Activated naive CD4-positive, alpha-beta T cell treated with anti-CD3 and anti-CD28 coated beads for 36 hours (primary cell): Measurements from ENCODE around the gene RPUSD4. TPM values are rescaled to one million over a fixed set of nuclear protein-coding genes. Genes with fewer than 3 reads are reported as not detected.

Source experiments
- CTCF ChIA-PET: fragments of 350-600 bp; sonication (Branson Sonifier 250); formaldehyde crosslinking; loops from one replicate; lab custom pipeline; 2021; ENCODE audit warnings: antibody characterized with exemption; lab: Charles Lee
- DNase-seq: peaks from one replicate; pipeline ENCODE4 v3.0.0-alpha.2; 2020
- H3K27ac Mint-ChIP-seq: one replicate; pipeline ENCODE4 v1.8.0; 2021; ENCODE audit warnings: mild to moderate bottlenecking, mixed read lengths
- H3K27me3 Mint-ChIP-seq: one replicate; pipeline ENCODE4 v1.8.0; 2021; ENCODE audit warnings: low read depth, mixed read lengths
- H3K36me3 Mint-ChIP-seq: one replicate; pipeline ENCODE4 v1.8.0; 2021; ENCODE audit warnings: low read depth, mixed read lengths
- H3K4me1 Mint-ChIP-seq: one replicate; pipeline ENCODE4 v1.8.0; 2021; ENCODE audit warnings: low read depth, mixed read lengths
- H3K4me3 Mint-ChIP-seq: one replicate; pipeline ENCODE4 v1.8.0; 2021; ENCODE audit warnings: mild to moderate bottlenecking, moderate library complexity, mixed read lengths
- H3K9me3 Mint-ChIP-seq: one replicate; pipeline ENCODE4 v1.8.0; 2021; ENCODE audit warnings: mixed read lengths
- intact Hi-C: fragments of 100-400 bp; cut with micrococcal nuclease; formaldehyde crosslinking; loops from one replicate; pipeline ENCODE4 v1.15.1; 2023
- total RNA-seq, 2 experiments: library from RNA; stranded (reverse); gene quantifications; one replicate each; pipeline ENCODE4 v1.2.3, GENCODE V29; 2021

Gene RPUSD4
- total RNA-seq, 2 experiments from 2014 or later: 33.0 to 34.7 TPM

GRCh38 chr11:126160345-126161022 lies 51.0 kb downstream of the RPUSD4 start:
- H3K27ac Mint-ChIP-seq: no peak overlapping the region
- intact Hi-C loops: no loop called here
- no peaks in the 10 kb centered on the region for H3K27me3 Mint-ChIP-seq
- H3K4me1 Mint-ChIP-seq: no peaks in the 10 kb centered on the region
- no peak for DNase-seq
- CTCF ChIA-PET: interaction anchor here (1.1 kb wide), 1 partner anchor 238 kb away, joined by 3 read pairs; no protein-coding TSS in a partner anchor
- H3K9me3 Mint-ChIP-seq: no peaks in the 10 kb centered on the region
- no peaks in the 10 kb centered on the region for H3K36me3 Mint-ChIP-seq
- H3K4me3 Mint-ChIP-seq: no peak overlapping the region

GRCh38 chr11:126159719-126160344 lies 51.6 kb downstream of the RPUSD4 start:
- H3K27me3 Mint-ChIP-seq: no peaks in the 10 kb centered on the region
- H3K36me3 Mint-ChIP-seq: no peaks in the 10 kb centered on the region
- no peaks in the 10 kb centered on the region for H3K4me1 Mint-ChIP-seq
- H3K27ac Mint-ChIP-seq: no peak overlapping the region
- intact Hi-C loops: no loop called here
- H3K4me3 Mint-ChIP-seq: no peak overlapping the region
- DNase-seq: no peak
- no peaks in the 10 kb centered on the region for H3K9me3 Mint-ChIP-seq
- CTCF ChIA-PET: interaction anchor here (1.1 kb wide), 1 partner anchor 237 kb away, joined by 3 read pairs; no protein-coding TSS in a partner anchor

- intact Hi-C loops: no loop called here
- CTCF ChIA-PET: interaction anchor here (1.0 kb wide), 1 partner anchor 44 kb away, joined by 4 read pairs; no protein-coding TSS in a partner anchor
- no peaks in the 10 kb centered on the region for H3K36me3 Mint-ChIP-seq
- H3K27ac Mint-ChIP-seq: no peak overlapping the region
- no peaks in the 10 kb centered on the region for H3K9me3 Mint-ChIP-seq
- no peaks in the 10 kb centered on the region for H3K27me3 Mint-ChIP-seq
- H3K4me3 Mint-ChIP-seq: no peak overlapping the region
- DNase-seq: no peak
- no peaks in the 10 kb centered on the region for H3K4me1 Mint-ChIP-seq
These were observed 53.2 kb downstream of the RPUSD4 start for GRCh38 chr11:126158054-126158791.

GRCh38 chr11:126157326-126158030 lies 54.0 kb downstream of the RPUSD4 start:
- H3K4me3 Mint-ChIP-seq: no peak overlapping the region
- intact Hi-C loops: no loop called here
- H3K36me3 Mint-ChIP-seq: no peaks in the 10 kb centered on the region
- DNase-seq: no peak
- H3K4me1 Mint-ChIP-seq: no peaks in the 10 kb centered on the region
- H3K27me3 Mint-ChIP-seq: no peaks in the 10 kb centered on the region
- CTCF ChIA-PET: interaction anchor here (1.0 kb wide), 1 partner anchor 45 kb away, joined by 4 read pairs; no protein-coding TSS in a partner anchor
- H3K27ac Mint-ChIP-seq: no peak overlapping the region
- H3K9me3 Mint-ChIP-seq: peaks cover 2% of the 10 kb centered on the region

- H3K27ac Mint-ChIP-seq: no peak overlapping the region
- intact Hi-C loops: no loop called here
- H3K9me3 Mint-ChIP-seq: peaks cover 7% of the 10 kb centered on the region
- H3K4me3 Mint-ChIP-seq: no peak overlapping the region
- DNase-seq: no peak
- H3K4me1 Mint-ChIP-seq: no peaks in the 10 kb centered on the region
- no peaks in the 10 kb centered on the region for H3K27me3 Mint-ChIP-seq
- CTCF ChIA-PET: interaction anchor here (1.0 kb wide), 1 partner anchor 46 kb away, joined by 4 read pairs; no protein-coding TSS in a partner anchor
- H3K36me3 Mint-ChIP-seq: no peaks in the 10 kb centered on the region
These were observed 54.6 kb downstream of the RPUSD4 start for GRCh38 chr11:126156814-126157213.

GRCh38 chr11:126155402-126156187 lies 55.9 kb downstream of the RPUSD4 start:
- no peak overlapping the region for H3K27ac Mint-ChIP-seq
- no peaks in the 10 kb centered on the region for H3K27me3 Mint-ChIP-seq
- no peaks in the 10 kb centered on the region for H3K36me3 Mint-ChIP-seq
- intact Hi-C loops: no loop called here
- no peak for DNase-seq
- CTCF ChIA-PET: no interaction called here
- peaks cover 8% of the 10 kb centered on the region for H3K9me3 Mint-ChIP-seq
- H3K4me1 Mint-ChIP-seq: no peaks in the 10 kb centered on the region
- no peak overlapping the region for H3K4me3 Mint-ChIP-seq

- intact Hi-C loops: no loop called here
- no peak for DNase-seq
- H3K9me3 Mint-ChIP-seq: peaks cover 8% of the 10 kb centered on the region
- H3K4me3 Mint-ChIP-seq: no peak overlapping the region
- CTCF ChIA-PET: no interaction called here
- H3K36me3 Mint-ChIP-seq: no peaks in the 10 kb centered on the region
- no peaks in the 10 kb centered on the region for H3K27me3 Mint-ChIP-seq
- no peak overlapping the region for H3K27ac Mint-ChIP-seq
- H3K4me1 Mint-ChIP-seq: no peaks in the 10 kb centered on the region
These were observed 56.8 kb downstream of the RPUSD4 start for GRCh38 chr11:126154691-126155090.

GRCh38 chr11:126153972-126154371 lies 57.5 kb downstream of the RPUSD4 start:
- DNase-seq: no peak
- Mint-ChIP-seq H3K27ac (no peak overlapping the region), H3K9me3 (peaks cover 8% of the 10 kb centered on the region), H3K36me3 (no peaks in the 10 kb centered on the region), H3K4me1 (no peaks in the 10 kb centered on the region), H3K27me3 (no peaks in the 10 kb centered on the region), H3K4me3 (no peak overlapping the region)
- CTCF ChIA-PET: no interaction called here
- intact Hi-C loops: no loop called here

GRCh38 chr11:126153006-126153405 lies 58.4 kb downstream of the RPUSD4 start:
- H3K9me3 Mint-ChIP-seq: peaks cover 8% of the 10 kb centered on the region

GRCh38 chr11:126152586-126152985 lies 58.9 kb downstream of the RPUSD4 start:
- Mint-ChIP-seq H3K4me3 (no peak overlapping the region), H3K36me3 (no peaks in the 10 kb centered on the region), H3K27me3 (no peaks in the 10 kb centered on the region), H3K4me1 (no peaks in the 10 kb centered on the region), H3K9me3 (peaks cover 8% of the 10 kb centered on the region), H3K27ac (no peak overlapping the region)
- DNase-seq: no peak
- intact Hi-C loops: no loop called here
- CTCF ChIA-PET: no interaction called here

More at GRCh38 chr11:126153006-126153405, 58.4 kb downstream of the RPUSD4 start:
- no peaks in the 10 kb centered on the region for H3K4me1 Mint-ChIP-seq
- H3K4me3 Mint-ChIP-seq: no peak overlapping the region
- no peak overlapping the region for H3K27ac Mint-ChIP-seq
- H3K27me3 Mint-ChIP-seq: no peaks in the 10 kb centered on the region
- CTCF ChIA-PET: no interaction called here
- intact Hi-C loops: no loop called here
- no peaks in the 10 kb centered on the region for H3K36me3 Mint-ChIP-seq
- no peak for DNase-seq

GRCh38 chr11:126152152-126152551 lies 59.3 kb downstream of the RPUSD4 start:
- Mint-ChIP-seq H3K9me3 (peaks cover 8% of the 10 kb centered on the region), H3K4me1 (no peaks in the 10 kb centered on the region), H3K27me3 (no peaks in the 10 kb centered on the region), H3K36me3 (no peaks in the 10 kb centered on the region), H3K4me3 (no peak overlapping the region), H3K27ac (no peak overlapping the region)
- intact Hi-C loops: no loop called here
- CTCF ChIA-PET: no interaction called here
- no peak for DNase-seq
